Lung (tissue), 12 donors: ENCODE results near the gene LRRC27. TPM values are rescaled to one million over a fixed set of nuclear protein-coding genes. Genes with fewer than 3 reads are reported as not detected.

ENCODE experiments used
- ATAC-seq: fragments of 200-7000 bp; cut with Tn5 transposase; one replicate; pipeline ENCODE4 v1.9.1; 2020; ENCODE audit warnings: moderate number of reproducible peaks; ENCODE audit not compliant: insufficient read depth, low FRiP score
- DNase-seq, 3 donors: peaks; one replicate each; pipeline ENCODE4 v3.0.0-alpha.2; 2013 to 2017
- H3K27ac ChIP-seq, 2 donors: one replicate each; pipeline ENCODE4 v1.5.1; 2013; ENCODE audit warnings: mild to moderate bottlenecking in 2 of 2, moderate library complexity in 2 of 2, control low read depth in 1 of 2, inconsistent platforms in 1 of 2, low read depth in 1 of 2, low read length in 1 of 2
- H3K27me3 ChIP-seq, 3 donors: one replicate each; pipeline ENCODE4 v1.5.1; 2013; ENCODE audit warnings: low read length in 2 of 3; ENCODE audit not compliant: control insufficient read depth in 3 of 3, insufficient read depth in 3 of 3
- H3K36me3 ChIP-seq, 4 donors: one replicate each; pipeline ENCODE4 v1.5.1; 2013; ENCODE audit warnings: low read length in 4 of 4, mild to moderate bottlenecking in 1 of 4, moderate library complexity in 1 of 4; ENCODE audit not compliant: control insufficient read depth in 4 of 4, insufficient read depth in 4 of 4
- H3K4me1 ChIP-seq, 5 donors: one replicate each; pipeline ENCODE4 v1.5.1; 2013; ENCODE audit warnings: low read length in 5 of 5, mild to moderate bottlenecking in 2 of 5, moderate library complexity in 1 of 5; ENCODE audit not compliant: control insufficient read depth in 5 of 5, insufficient read depth in 5 of 5
- H3K4me3 ChIP-seq: one replicate; pipeline ENCODE4 v1.5.1; 2013; ENCODE audit warnings: mild to moderate bottlenecking, control low read depth, moderate library complexity
- H3K9ac ChIP-seq, 2 donors: one replicate each; pipeline ENCODE4 v1.5.1; 2013; ENCODE audit warnings: low read length in 2 of 2, control low read depth in 1 of 2; ENCODE audit not compliant: insufficient read depth in 1 of 2
- H3K9me3 ChIP-seq, 4 donors: one replicate each; pipeline ENCODE4 v1.5.1; 2013; ENCODE audit warnings: low read length in 3 of 4, mild to moderate bottlenecking in 1 of 4, moderate library complexity in 1 of 4; ENCODE audit not compliant: control insufficient read depth in 4 of 4, insufficient read depth in 3 of 4
- CTCF ChIP-seq: IDR thresholded peaks from 2 replicates; pipeline ENCODE4 v1.5.1; 2012; ENCODE audit warnings: mild to moderate bottlenecking; ENCODE audit errors: control extremely low read depth, extremely low read depth
- WGBS, 2 donors: extraction: QIAGEN DNeasy Blood & Tissue Kit; methylation state at CpG; one replicate each; pipeline ENCODE4 v1.1.7; 2013; 5-methylcytosine and 5-hydroxymethylcytosine counted together
- polyA plus RNA-seq, 2 donors: library from polyadenylated mRNA; stranded (reverse); fragments of 200-250 nt; gene quantifications; one replicate each; pipeline ENCODE4 v1.2.1, GENCODE V29; 2013
- total RNA-seq, 2 donors: library from RNA; depleted of rRNA in 1 of 2; stranded (reverse); fragments of >200 nt in 1 of 2; gene quantifications; one replicate each; pipeline ENCODE4 v1.2.1, GENCODE V29; 2014 to 2021
- donor health status: control.
- donor health status: control.
- donor health status: Bipolar disorder and iron deficiency.
- donor health status: healthy.
- donor health status: DM: yes; HTN: yes; CAD: no.

The LRRC27 gene
- total and polyA plus RNA-seq, 4 donors: 5.8 to 25.5 (median 17.2) TPM

DNA sequence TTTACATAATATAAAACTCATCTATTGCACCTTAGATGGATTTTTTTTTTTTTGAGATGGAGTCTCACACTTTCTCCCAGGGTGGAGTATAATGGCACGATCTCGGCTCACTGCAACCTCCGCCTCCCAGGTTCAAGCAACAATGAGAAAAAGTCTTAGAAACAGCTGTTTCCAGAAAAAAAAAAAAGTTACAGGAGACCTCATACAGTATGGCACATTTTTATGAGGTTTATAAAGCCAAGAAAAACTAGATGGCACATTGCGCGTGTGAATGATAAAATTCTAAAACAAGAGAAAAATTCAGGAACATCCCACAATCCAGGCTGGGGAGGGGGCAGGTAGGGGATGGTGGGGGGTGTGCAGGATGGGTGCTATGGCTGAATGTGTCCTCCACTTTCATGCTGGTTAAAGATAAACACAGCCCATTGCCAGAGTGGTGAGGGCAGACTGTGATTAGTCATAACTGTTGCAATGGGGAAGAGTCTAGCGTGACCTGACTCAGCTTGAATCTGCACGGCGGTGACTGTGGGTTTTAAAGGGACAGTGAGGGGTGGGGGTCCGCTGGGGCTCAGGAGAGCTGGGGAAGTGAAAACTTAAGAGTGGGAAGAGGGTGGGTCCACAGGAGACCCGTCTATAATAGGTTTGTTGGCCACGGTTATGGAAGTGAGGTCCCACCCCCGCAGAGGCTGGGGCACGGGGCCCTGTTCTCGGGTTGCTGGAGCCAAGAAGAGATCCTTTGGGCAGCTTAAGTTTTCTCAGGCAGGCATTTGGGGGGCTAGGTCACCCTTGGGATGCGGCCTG lies 11.9 kb upstream of the LRRC27 start:
- Histone ChIP-seq H3K27me3 (no peaks in the 10 kb centered on the region), H3K4me1 (peaks cover 0 to 7% (median 0%) of the 10 kb centered on the region in 5 donors), H3K9me3 (no peaks in the 10 kb centered on the region), H3K4me3 (no peak overlapping the region), H3K36me3 (peaks cover 0 to 2% (median 0%) of the 10 kb centered on the region in 4 donors), H3K27ac (no peak overlapping the region), H3K9ac (no peak overlapping the region)
- TF ChIP-seq CTCF: no peak
- WGBS, 2 donors: 59 to 62% methylated on average over 15 of the region's 15 CpGs
- no peak for DNase-seq
- peak; percentile 73 for ATAC-seq

DNA sequence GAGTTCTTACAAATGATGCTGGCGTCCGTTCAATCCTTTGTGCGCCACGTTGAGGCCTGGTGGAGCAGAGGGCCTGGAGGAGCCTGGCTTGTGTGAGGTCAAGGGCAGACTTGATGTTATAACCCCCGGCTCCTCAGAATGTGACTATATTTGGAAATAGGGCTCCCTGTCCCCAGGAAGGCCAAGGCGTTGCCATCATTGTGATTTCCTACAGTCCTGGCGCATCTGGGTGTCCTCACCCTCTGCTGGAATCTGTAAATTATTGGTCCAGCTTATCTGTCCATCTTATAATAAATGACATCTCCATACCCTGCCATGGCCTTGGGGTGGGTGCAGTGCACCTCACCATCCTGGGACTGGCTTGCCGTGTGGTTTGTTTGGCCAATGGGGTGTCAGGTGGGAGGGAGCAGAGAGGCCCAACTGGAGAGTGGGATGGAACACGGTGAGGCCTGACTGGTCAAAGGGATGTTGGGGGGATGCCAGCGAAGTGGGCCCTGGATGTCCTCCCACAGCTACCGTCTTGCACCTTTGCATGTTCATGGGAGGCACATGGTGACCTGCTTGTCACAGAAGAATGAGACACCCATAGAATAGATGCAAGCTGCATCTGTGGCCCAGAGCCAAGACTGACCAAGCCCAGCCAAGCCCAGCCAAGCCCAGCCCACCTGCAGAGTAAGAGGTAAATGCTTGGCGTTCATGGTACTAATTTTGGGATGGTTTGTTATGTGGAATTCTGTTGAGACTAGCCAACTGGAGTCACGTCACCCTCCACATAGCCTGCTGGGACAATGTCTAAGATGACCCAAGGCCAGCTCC lies 11.1 kb upstream of the LRRC27 start:
- Histone ChIP-seq H3K9me3 (no peaks in the 10 kb centered on the region), H3K27ac (no peak overlapping the region), H3K36me3 (peaks cover 0 to 2% (median 0%) of the 10 kb centered on the region in 4 donors), H3K27me3 (no peaks in the 10 kb centered on the region), H3K4me3 (no peak overlapping the region), H3K4me1 (peaks cover 0 to 7% (median 0%) of the 10 kb centered on the region in 5 donors), H3K9ac (no peak overlapping the region)
- no peak for TF ChIP-seq CTCF
- WGBS, 2 donors: 88 to 90% methylated on average over 13 of the region's 13 CpGs
- DNase-seq (no peak), ATAC-seq (no peak)

DNA sequence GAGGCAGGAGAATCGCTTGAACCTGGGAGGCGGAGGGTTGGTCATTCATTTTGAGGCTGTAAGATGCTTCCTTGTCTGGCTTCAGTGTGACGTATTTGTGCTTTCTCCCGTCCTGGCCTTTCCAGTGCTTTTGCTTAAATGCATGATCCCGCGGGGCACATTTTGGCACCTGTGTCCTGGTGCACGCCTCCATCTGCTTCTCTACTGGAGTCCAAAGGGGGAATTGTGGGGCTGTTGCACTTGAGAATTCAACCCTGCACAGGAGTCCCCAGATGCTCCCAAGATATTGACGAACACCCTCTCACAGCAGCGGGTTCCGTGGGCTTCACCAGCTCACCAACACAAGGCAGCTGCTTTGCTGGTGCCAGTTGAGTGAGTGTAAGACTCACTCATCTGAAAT lies 10.3 kb upstream of the LRRC27 start:
- Histone ChIP-seq H3K27me3 (no peaks in the 10 kb centered on the region), H3K4me3 (no peak overlapping the region), H3K9me3 (no peaks in the 10 kb centered on the region), H3K27ac (no peak overlapping the region), H3K36me3 (peaks cover 0 to 2% (median 0%) of the 10 kb centered on the region in 4 donors), H3K4me1 (peaks cover 0 to 7% (median 0%) of the 10 kb centered on the region in 5 donors), H3K9ac (no peak overlapping the region)
- no peak for DNase-seq
- TF ChIP-seq CTCF: no peak
- ATAC-seq: no peak
- 94 to 97% methylated on average over 10 of the region's 10 CpGs for WGBS, 2 donors
